Glutamatergic neuron (in vitro differentiated cells): ENCODE results near the gene PPFIBP1. TPM values are rescaled to one million over a fixed set of nuclear protein-coding genes. Genes with fewer than 3 reads are reported as not detected.

Source experiments
- DNase-seq: peaks from one replicate; pipeline ENCODE4 v3.0.0; 2022
- H3K27ac Mint-ChIP-seq: one replicate; pipeline ENCODE4 v1.8.0; 2020; ENCODE audit warnings: mild to moderate bottlenecking, mixed read lengths, inconsistent platforms; ENCODE audit not compliant: unreplicated experiment
- H3K27me3 Mint-ChIP-seq: one replicate; pipeline ENCODE4 v1.8.0; 2020; ENCODE audit warnings: mild to moderate bottlenecking, moderate library complexity, mixed read lengths, inconsistent platforms; ENCODE audit not compliant: unreplicated experiment
- H3K36me3 Mint-ChIP-seq: one replicate; pipeline ENCODE4 v1.8.0; 2020; ENCODE audit warnings: mild to moderate bottlenecking, mixed read lengths, inconsistent platforms; ENCODE audit not compliant: unreplicated experiment
- H3K4me1 Mint-ChIP-seq: one replicate; pipeline ENCODE4 v1.8.0; 2020; ENCODE audit warnings: mild to moderate bottlenecking, low read depth, mixed read lengths, inconsistent platforms; ENCODE audit not compliant: unreplicated experiment
- H3K4me3 Mint-ChIP-seq: one replicate; pipeline ENCODE4 v1.8.0; 2020; ENCODE audit warnings: mild to moderate bottlenecking, mixed read lengths, inconsistent platforms; ENCODE audit not compliant: unreplicated experiment
- H3K9me3 Mint-ChIP-seq: one replicate; pipeline ENCODE4 v1.8.0; 2020; ENCODE audit warnings: mild to moderate bottlenecking, moderate library complexity, mixed read lengths, inconsistent platforms; ENCODE audit not compliant: unreplicated experiment
- CTCF ChIP-seq: fragments of 200-600 bp; sonication (generic); IDR thresholded peaks from one replicate; pipeline ENCODE4 v1.5.0; 2021; ENCODE audit not compliant: partially characterized antibody, unreplicated experiment
- total RNA-seq: library from RNA; stranded (reverse); fragmentation: NEBNext Ultra II Directional; extraction: Animal tissue kit (Norgen Biotek cat#: 25700); gene quantifications from one replicate; pipeline ENCODE4 v1.2.1, GENCODE V29; 2021; ENCODE audit not compliant: unreplicated experiment

The PPFIBP1 gene
- total RNA-seq, 1 donor from 2014 or later = 43.0 TPM

GRCh38 chr12:27511031-27511722, 12.8 kb upstream of the PPFIBP1 start:
- H3K27ac Mint-ChIP-seq = no peak overlapping the region
- no peaks in the 10 kb centered on the region for H3K36me3 Mint-ChIP-seq
- peaks cover 3% of the 10 kb centered on the region for H3K4me1 Mint-ChIP-seq
- no peak for DNase-seq
- H3K9me3 Mint-ChIP-seq = no peaks in the 10 kb centered on the region
- no peak overlapping the region for H3K4me3 Mint-ChIP-seq
- TF ChIP-seq CTCF = no peak
- no peaks in the 10 kb centered on the region for H3K27me3 Mint-ChIP-seq

GRCh38 chr12:27511723-27512045, 12.3 kb upstream of the PPFIBP1 start:
- Mint-ChIP-seq H3K27ac (no peak overlapping the region), H3K4me1 (peaks cover 3% of the 10 kb centered on the region), H3K4me3 (no peak overlapping the region), H3K9me3 (no peaks in the 10 kb centered on the region), H3K27me3 (no peaks in the 10 kb centered on the region), H3K36me3 (no peaks in the 10 kb centered on the region)
- TF ChIP-seq CTCF = no peak
- no peak for DNase-seq

GRCh38 chr12:27513155-27513824, 10.7 kb upstream of the PPFIBP1 start:
- H3K27ac Mint-ChIP-seq = no peak overlapping the region
- DNase-seq = no peak
- H3K36me3 Mint-ChIP-seq = no peaks in the 10 kb centered on the region
- H3K4me3 Mint-ChIP-seq = no peak overlapping the region
- no peak for TF ChIP-seq CTCF
- H3K9me3 Mint-ChIP-seq = no peaks in the 10 kb centered on the region
- peaks cover 3% of the 10 kb centered on the region for H3K4me1 Mint-ChIP-seq
- H3K27me3 Mint-ChIP-seq = no peaks in the 10 kb centered on the region

- DNase-seq = no peak
- Mint-ChIP-seq H3K36me3 (no peaks in the 10 kb centered on the region), H3K4me1 (peaks cover 3% of the 10 kb centered on the region), H3K27ac (no peak overlapping the region), H3K9me3 (no peaks in the 10 kb centered on the region), H3K4me3 (no peak overlapping the region), H3K27me3 (no peaks in the 10 kb centered on the region)
- TF ChIP-seq CTCF = no peak
These were observed 8.3 kb upstream of the PPFIBP1 start for GRCh38 chr12:27515671-27516070.

- no peak overlapping the region for H3K4me3 Mint-ChIP-seq
- DNase-seq = no peak
- H3K4me1 Mint-ChIP-seq = peaks cover 3% of the 10 kb centered on the region
- no peak for TF ChIP-seq CTCF
- H3K27me3 Mint-ChIP-seq = no peaks in the 10 kb centered on the region
- no peaks in the 10 kb centered on the region for H3K9me3 Mint-ChIP-seq
- no peak overlapping the region for H3K27ac Mint-ChIP-seq
- no peaks in the 10 kb centered on the region for H3K36me3 Mint-ChIP-seq
These were observed 7.4 kb upstream of the PPFIBP1 start for GRCh38 chr12:27516625-27517024.
